ENCODE measurements around the gene GPR39.

DNA sequence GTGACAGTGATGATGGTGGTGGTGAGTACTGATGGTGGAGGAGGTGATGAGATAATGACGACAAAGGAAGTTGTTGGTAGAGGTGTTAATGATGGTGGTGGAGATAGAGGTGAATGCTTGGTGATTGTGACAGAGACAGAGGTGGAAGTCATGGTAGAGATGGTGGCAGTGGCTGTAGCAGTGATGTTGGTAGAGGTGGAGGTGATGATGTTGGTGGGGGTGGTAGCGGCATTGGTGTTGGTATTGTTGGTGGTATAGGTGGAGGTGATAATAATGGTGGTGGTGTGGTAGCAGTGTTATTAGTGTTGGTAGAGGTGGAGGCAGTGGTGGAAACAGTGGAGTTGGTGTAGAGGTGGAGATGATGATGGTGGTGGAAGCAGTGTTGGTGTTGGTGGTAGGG lies 217.0 kb downstream of the GPR39 start:
- TF ChIP-seq, protein P1, sequence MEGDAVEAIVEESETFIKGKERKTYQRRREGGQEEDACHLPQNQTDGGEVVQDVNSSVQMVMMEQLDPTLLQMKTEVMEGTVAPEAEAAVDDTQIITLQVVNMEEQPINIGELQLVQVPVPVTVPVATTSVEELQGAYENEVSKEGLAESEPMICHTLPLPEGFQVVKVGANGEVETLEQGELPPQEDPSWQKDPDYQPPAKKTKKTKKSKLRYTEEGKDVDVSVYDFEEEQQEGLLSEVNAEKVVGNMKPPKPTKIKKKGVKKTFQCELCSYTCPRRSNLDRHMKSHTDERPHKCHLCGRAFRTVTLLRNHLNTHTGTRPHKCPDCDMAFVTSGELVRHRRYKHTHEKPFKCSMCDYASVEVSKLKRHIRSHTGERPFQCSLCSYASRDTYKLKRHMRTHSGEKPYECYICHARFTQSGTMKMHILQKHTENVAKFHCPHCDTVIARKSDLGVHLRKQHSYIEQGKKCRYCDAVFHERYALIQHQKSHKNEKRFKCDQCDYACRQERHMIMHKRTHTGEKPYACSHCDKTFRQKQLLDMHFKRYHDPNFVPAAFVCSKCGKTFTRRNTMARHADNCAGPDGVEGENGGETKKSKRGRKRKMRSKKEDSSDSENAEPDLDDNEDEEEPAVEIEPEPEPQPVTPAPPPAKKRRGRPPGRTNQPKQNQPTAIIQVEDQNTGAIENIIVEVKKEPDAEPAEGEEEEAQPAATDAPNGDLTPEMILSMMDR (IDR thresholded peaks at IDR 0.05) = no peak
- no peak for TF ChIP-seq POLR2A (IDR thresholded peaks at IDR 0.05)
